A172 (cell line): ENCODE measurements around the gene SCARF2. TPM values are rescaled to one million over a fixed set of nuclear protein-coding genes. Genes with fewer than 3 reads are reported as not detected.

Source experiments
- DNase-seq: peaks from one replicate; pipeline ENCODE4 v3.0.0-alpha.2; 2015; ENCODE audit warnings: low spot score
- total RNA-seq: library from RNA; depleted of rRNA; stranded (reverse); fragments of >200 nt; shearing (Covaris generic); gene quantifications from 2 replicates; pipeline ENCODE4 v1.2.3, GENCODE V29; 2014

SCARF2 gene
- total RNA-seq, 1 experiment from 2014 or later, result 46.6 TPM

DNA sequence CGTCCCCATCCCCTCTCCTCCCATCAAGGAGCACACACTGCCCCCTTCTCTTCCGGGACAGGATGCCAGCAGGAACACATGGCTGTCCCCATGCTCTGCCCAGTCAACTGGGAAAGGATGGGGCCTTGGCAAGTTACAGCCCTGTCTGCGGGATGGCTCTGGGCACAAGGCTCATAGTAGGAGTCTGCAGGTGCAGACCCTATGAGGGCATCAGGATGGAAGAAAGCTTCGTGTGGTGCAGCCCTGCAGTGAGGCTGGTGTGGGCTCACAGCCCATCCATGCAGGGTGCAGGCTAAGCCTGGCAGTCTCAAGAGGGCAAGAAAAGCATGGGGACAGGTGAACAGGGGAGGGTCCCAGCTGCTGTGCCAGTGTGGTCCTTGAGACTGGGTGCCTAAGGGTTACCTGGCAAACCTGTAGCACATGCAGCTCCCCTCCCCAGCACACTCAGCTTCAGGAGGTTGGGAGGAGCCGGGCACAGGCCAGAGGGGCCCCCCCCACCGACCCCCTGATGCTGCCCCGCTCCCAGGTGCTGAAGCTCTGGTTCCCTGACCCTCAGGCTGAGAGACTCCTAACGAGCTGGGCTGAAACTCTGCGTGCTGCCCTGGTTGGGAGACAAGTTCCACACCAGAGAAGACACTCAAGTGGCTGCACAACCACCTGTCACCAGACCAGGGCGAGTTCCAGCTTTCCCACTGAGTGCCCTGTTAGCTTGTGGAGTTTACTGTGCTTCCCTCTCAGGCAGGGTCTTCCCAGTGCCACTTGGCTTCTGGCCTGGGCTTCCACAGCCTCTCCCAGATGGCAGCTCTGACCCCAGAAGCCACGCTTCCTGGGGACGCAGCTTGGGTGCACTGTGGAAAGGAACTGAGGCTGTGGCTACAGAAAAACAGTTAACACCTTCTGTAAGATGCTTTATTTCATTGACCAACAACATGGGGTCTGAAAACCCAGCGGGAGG lies 3.3 kb upstream of the SCARF2 start:
- no peak for DNase-seq

DNA sequence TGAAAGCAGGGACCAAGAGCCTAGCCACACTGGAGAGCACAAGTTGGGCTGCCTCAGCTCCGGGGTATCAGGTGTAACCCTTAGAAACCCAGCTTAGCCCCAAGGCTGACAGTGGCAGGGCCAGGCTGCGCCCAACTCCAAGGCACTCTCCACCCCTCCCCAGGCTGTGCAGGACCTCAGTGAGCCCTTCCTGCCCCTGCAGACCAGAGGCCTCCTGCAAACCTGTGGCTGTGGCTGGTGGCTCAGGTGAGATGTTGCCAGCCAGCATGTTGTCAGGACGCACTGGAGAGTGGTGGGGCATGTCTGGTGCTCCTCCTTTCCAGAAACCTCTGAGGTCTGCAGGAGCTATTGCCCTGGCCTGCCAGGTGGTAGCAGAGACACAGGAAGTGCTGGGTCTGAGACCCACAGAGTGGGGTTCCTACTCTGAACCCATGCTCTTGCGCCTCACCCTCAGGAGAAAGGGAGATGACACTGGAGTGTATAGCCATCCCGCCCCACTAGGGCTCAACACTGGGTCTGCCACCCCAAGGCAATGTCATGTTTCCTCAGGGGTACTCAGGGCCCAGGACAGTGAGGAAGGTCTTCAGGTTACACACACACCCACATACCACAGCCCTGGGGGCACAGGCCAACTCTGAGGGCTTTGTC lies 2.4 kb upstream of the SCARF2 start:
- no peak for DNase-seq

DNA sequence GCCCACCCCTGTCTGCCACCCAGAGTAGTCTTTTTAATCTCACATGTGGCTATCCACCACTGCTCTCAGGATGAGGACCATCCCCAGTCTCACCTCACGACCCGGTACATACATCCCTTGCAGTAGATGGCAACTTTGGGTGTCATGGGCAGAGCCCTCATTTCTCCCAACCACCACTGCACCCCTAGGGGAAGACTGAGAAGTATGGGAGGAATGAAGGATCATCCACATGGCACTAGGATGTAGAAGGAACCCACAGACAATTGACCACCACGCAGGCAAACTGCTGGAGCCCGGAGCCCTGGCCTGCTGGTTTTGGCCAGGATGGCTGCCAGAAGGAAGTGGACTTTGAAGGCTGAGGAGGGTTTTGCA lies 1.9 kb upstream of the SCARF2 start:
- no peak for DNase-seq

DNA sequence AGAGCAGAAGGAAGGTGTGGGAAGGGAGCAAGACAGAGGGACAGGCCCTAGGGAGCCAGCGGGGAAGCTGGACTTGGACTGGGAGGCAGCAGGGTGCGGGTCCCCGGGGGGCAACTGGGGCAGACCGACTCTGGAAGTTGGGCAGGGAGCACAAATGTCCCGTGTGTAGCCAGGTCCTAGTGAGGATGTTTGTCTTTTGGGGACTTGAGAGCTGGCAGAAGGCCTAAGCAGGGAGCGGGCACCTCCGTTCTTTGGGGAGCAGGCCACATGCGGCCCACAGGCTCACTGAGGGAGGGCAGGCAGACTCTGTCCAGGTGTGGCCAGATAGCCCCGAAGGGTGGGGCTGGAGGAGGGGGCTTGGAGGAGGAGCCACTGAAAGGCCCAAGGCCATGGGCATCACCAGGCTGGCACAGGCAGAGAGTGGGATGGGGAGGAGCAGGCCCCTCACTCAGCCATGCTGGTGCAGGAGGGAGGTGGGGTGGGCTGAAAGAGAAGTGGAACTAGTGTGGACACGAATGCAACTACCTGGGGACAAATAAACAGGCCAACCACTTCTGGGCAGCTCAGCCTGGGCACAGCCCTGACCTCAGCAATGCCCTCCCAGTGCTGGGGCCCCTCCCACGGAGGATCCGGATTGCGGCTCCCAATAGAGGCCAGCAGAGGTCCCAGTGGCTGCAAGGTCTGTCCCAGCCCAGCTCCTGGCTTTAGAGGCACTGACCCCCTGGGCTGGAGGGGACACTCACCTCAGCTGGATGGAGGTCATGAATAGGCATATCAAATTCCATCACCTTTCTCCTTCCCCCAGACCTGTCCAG lies 1.3 kb upstream of the SCARF2 start:
- no peak for DNase-seq

DNA sequence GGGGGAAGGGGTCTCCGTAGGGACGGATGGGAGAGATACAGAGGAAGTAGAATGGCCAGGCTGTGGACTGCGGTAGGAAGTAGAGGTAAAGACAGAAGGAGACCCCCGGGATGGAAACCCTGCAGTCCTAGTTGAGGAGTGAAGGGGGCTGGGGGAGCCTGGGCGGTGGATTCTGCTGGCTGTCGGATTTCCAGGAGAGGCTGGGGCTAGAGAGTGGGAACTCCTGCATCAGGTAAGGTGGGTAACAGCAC lies 727 bp upstream of the SCARF2 start:
- DNase-seq, result no peak

DNA sequence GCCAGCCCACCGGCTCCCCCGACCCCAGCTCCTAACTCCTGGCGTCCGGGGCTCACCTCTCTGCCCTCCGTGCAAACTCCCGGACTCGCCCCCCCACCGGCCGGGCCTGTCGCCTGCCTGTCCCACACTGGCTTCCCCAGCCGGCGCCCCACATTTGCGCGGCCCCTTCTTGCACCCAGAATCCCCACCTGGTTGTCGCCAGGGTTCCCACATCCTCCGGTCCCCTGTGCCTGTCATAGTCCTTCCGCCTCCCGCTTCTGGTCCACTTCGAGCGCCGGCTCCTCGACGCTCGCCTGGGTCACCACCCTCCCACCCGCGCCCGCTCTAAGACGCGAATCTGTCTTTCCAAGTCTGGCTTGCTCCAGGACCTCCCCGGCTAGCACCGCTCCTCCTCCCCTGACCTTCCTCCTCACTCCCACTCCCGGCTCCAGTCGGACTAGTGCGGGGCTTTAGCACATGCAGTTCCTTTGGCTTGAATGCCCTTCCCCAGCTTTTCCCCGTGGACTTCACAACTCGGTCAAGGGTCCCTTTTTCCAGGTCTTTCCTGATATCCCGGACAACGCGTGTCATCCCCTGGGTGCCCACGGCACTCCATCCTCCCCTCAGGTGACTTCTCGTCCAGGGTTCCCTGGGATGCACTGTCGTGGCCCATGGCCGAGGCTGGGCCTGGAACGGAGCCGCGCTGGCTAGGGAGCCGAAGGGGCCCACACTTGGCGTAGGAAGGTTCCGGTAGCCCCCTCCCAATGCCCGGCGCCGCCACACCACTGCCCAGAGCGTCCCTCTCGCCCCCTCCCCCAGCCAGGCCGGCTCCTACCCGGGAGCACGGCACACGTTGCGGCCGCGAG lies 635 bp downstream of the SCARF2 start:
- DNase-seq, result no peak

DNA sequence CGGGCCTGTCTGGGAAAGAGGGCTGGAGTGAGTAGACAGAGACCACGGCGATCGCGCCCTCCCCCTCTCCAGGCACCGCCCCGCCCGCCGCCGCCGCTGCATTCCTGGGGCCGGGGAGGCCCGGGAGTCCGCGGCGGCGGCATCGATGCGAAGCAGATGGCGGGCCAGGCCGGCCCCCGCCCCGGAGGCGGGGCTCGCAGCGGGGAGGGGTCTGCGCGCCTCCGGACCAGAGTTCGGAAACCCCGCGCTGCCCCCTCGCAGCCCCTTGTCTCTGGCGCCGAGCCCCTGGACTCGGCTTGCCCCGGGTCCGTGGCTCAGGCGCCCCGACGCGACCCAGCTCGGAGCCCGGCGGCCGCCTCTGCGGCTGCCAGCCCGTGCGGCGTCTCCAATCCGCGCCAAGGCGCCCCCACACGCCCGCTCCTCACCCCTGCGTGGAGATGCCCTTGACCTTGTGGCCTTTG lies 1.3 kb downstream of the SCARF2 start:
- DNase-seq, result no peak

DNA sequence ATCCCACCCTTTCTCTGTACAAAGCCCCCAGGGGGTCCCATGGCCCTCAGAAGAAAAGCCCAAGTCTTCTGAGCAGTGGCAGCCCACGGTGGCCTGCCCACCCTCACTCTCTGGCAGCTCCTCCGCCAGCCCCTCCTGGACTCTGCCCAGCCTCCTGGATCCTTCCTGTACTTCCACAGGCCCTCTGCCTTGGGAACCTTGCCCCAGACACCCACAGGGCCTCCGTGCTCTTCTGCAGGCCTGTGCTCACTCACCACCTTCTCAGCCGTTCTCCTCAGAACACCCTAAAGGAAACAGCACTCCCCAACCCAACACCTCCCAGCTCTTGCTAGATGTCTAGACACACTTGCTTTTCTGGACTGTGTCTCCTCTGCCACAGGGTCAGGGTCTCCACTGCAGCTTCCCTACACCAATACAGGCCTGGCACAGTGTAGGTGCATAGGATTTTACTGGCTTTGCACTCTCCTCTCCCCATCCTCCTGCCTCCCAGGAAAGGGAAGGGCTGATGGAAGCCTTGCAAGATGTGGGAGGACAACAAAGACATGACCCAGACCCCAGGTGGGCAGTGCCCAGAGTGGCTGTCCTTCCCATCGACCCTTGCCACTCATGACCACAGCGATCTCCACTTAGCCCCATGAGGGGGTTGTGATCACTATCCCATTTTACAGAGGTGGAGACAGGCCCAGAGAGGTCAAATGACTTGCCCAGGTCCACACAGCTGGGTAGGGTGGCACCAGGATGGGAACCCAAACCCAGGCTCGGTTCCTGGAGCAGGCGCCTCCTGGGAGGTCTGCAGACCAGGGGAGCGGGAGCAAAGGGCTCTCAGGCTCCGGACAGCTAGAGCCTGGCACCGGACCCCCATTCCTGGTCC lies 2.0 kb downstream of the SCARF2 start:
- DNase-seq, result no peak

DNA sequence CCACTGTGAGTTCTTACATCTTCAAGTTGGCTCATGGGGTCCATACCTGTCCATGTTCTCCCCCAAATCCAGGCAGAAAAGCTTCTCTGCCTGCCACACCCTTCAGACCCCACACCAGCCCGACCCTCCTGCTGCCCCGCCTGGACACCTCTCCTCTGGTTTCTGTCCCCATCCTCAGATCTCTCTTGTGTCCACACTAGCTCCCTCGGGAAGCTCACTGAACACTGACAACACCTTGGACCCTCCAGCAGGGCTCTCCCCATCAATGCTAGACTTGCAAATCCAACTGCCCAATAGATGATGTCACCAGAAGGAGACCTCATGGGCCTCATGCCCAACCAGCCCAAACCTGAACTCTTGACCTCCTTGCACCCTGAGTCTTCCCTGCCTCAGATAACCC lies 2.9 kb downstream of the SCARF2 start:
- no peak for DNase-seq

DNA sequence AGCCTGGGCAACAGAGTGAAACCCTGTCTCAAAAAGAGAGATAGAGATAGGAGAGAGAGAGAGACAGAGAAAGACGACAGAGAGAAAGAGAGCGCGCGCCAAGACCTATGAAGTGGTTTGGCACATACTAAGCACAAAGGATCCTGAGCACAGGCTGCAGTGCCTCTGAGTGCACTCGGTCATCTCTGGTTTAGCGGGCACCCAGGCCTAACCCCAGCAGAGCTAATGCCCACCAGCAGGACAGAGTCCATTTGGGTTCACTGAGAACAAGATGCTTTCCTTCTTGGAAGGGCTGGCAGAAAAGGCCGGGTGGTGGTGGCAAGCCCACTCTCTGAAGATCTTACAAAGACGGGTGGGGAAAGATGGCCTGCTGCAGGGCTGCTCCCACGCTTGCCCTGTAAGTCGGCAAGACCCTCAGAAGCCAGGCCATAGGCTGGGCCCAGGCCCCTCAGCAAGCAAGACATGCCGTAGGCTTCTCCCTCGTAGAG lies 3.3 kb downstream of the SCARF2 start:
- no peak for DNase-seq

DNA sequence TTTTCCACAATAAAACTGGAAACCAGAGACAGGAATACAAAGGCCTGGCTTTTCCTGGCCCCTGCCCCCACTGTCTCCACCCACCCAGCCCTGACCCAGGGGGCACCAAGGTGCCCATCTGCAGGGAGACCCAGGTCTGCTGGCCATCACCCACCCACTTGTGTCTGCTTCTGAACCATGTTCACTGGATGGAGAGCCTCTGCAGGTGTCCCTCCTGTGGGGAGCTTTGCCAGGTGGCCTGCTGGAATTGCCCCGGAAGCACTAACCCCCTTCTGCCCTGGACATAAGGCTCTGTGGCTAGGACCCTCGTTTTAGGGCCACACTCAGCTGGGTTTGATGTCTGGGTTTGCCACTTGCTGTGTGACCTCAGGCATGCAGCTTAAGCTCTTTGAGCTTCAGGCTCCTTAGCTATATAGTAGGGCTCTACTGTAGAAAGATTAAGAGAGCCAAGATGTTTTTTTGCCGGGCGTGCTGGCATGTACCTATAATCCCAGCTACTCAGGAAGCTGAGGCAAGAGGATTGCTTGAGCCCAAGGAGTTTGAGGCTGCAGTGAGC lies 3.9 kb downstream of the SCARF2 start:
- no peak for DNase-seq

DNA sequence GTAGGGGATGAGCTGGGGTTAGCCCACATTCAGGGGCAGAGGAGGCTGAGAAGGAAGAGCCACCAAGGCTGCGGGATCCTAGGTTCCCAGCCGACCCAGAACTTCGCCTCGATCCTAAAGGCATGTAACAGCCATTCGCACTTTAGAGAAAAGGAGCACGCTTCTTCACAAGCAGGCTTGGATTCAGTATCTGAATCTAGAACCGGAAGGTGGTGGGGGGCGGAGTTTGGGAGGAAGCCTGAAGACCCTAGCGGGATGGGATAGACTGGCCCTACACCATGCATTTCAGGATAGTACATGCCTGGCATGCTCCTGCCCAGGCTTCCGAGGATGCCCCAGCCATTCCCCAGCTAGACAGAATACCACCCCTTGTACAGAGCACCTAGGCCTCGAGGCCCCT lies 4.4 kb downstream of the SCARF2 start:
- no peak for DNase-seq

DNA sequence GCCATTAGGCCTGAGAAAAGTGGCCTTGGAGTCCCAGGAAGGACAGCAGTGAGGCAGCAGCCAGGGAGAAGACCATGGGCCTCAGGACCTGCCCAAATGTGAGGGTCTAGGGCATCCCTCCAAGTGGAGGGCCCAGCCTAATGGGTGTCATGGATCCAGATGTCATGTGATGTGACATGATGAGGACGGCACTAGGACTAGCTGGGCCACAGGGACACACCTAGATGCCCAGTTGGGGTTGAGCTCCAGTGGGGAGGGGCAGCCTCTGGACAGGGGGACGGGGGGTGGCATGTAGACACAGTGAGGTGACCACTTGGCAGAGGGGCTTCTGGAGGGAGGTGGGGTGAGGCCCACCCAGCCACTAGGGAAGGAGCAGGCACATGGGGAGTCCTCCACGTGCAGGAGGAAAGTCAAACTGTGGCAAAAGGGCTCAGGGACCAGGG lies 5.4 kb downstream of the SCARF2 start:
- DNase-seq, result no peak

DNA sequence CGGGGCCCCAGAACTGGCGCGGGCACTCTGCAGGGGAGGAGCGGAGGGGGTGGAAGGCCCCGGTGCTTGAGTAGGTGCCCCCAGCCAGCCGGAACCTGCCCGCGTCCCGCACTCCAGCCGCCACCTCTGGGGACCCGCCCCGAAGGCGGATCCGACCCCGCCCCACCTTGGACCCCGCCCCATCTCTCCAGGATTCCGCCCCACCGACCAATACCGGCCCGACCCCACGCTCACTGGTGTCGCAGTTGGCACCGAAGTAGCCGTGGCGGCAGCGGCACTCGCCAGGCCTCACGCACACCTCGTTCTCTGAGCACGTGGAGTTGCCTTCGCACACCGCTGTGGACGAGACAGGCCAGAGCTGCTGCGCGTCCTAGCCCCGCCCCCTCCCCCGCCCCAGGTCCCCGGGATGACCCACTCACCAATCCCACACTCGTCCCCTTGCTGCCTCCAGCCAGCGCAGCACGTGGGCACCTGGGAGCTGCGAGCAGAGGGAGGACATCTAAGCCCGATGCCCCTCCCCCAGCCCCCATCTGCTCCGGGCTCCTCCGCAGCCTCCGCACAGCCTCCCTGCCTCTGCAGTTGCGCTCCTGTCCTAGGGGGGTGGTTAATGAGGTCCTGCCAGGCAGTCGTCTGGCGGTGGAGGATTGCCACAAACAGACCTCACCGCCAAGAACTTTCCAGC lies 6.0 kb downstream of the SCARF2 start:
- DNase-seq, result no peak

DNA sequence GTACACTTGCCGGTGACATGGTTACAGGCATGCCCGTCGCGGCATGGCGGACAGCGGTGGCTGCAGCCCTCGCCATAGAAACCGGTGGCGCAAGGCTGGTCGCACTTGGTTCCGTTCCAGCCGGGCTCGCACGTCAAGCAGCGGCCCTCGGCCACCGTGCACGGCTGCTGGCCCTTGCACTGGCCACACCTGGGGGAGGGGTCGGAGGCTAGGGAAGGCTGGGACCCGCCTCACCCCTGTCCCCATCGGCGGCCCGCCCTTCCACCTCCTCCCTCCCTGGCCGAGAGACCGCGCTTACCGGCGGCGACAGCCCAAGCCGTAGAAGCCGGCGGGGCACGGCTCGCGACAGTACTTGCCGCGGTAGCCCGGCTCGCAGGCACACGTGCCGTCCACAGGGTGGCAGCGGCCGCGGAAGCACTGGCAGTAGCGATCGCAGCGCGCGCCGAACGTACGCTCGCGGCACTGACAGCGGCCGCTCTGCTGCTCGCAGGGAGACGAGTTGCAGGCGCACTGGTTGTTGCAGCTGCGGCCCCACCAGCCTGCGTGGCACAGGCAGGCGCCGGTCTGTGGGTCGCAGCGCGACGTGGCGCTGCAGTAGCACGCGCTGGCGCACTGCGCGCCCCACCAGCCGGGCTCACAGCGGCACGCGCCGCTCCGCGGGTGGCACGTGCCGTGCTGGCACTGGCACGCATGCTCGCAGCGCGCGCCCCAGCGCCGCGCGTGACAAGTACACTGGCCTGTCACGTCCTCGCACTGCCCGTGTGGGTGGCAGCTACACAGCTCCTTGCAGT lies 6.7 kb downstream of the SCARF2 start:
- no peak for DNase-seq

DNA sequence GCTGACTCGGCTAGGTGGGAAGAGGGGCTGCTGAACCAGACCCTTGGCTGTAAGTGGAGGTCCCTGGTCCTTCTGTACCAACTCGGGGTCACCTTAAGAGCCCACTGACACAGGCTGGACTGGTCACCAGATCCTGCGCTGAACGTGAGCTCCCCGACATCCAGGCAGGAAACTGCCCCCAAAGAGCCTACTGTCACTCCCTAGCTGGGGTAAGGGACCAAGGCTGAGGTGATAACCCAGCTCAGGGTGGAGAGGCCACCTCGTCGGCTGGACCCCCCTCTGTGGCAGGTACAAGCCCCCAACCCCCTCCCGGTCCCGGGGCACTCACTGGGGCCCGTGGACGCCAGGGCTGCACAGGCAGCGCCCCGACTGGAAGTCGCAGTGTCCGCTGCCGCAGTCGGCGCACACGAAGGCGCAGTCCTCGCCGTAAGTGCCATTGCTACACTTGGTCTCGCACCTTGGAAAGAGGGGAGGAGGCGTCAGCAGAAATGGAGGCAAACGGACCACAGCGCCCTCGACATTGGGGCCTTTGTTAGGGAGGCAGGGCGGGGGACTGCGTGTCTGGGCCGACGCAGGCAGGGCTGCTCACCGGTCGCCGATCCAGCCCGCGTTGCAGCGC lies 7.4 kb downstream of the SCARF2 start:
- DNase-seq, result no peak

DNA sequence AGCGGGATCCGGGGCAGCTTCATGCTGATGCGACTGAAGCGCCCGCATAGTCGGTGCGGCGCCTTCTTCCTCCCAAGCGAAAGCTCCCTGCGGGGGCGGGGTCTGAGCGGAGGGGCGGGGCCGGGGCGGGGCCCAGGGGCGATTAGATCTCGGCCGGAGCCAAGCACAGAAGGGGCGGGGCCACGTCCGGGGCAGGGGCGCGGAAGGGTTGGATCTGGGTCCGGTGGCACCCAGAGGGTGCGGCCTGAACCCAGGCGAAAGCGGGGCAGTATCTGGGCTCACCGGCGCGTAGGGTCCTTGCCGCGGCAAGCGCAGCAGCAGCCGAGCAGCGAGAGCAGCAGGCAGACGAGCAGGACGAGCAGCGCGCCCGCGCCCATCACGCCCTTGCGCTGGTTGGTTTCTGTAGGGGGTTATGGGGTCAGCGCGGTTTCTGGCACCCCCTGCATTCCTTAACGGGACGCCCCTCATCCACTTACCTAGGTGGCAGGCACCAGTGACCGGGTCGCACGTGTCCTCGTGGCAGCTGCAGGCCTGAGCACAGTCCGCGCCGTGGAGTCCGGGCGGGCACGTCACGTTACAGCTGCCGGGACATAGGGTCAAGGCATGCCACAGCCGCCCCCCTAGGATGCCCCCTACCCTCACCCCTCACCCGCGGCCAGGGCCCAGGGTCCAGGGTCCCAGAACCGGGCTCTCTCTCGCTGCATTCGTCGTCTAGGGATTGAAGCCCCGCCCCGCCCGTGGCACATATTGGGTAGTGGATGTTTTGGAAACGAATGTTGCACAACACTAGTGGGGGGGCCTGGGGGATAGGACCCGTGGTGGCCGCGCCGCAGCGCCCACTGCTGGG lies 8.1 kb downstream of the SCARF2 start:
- no peak for DNase-seq
